IPS-15b (cell line): ENCODE data around the gene CYTH4.

Source experiments
- H3K27me3 ChIP-seq: one replicate; pipeline ENCODE4 v1.6.1; 2013; ENCODE audit warnings: low read length; ENCODE audit not compliant: control insufficient read depth, insufficient read depth
- H3K36me3 ChIP-seq: one replicate; pipeline ENCODE4 v1.6.1; 2013; ENCODE audit warnings: low read length; ENCODE audit not compliant: control insufficient read depth, insufficient read depth
- H3K4me1 ChIP-seq: one replicate; pipeline ENCODE4 v1.6.1; 2013; ENCODE audit warnings: mild to moderate bottlenecking, low read length; ENCODE audit not compliant: control insufficient read depth, insufficient read depth
- H3K4me3 ChIP-seq: one replicate; pipeline ENCODE4 v1.5.1; 2013; ENCODE audit warnings: low read depth, low read length
- H3K9ac ChIP-seq: one replicate; pipeline ENCODE4 v1.6.1; 2013; ENCODE audit warnings: low read depth, mild to moderate bottlenecking, low read length
- H3K9me3 ChIP-seq: one replicate; pipeline ENCODE4 v1.6.1; 2013; ENCODE audit warnings: mild to moderate bottlenecking, low read length; ENCODE audit not compliant: control insufficient read depth, insufficient read depth

CYTH4 gene

GRCh38 chr22:37331034-37331428 lies 48.7 kb downstream of the CYTH4 start:
- Histone ChIP-seq H3K9me3 (no peaks in the 10 kb centered on the region), H3K9ac (no peak overlapping the region), H3K4me3 (no peak overlapping the region), H3K27me3 (peaks cover 23% of the 10 kb centered on the region), H3K4me1 (peaks cover 2% of the 10 kb centered on the region), H3K36me3 (no peaks in the 10 kb centered on the region)

DNA sequence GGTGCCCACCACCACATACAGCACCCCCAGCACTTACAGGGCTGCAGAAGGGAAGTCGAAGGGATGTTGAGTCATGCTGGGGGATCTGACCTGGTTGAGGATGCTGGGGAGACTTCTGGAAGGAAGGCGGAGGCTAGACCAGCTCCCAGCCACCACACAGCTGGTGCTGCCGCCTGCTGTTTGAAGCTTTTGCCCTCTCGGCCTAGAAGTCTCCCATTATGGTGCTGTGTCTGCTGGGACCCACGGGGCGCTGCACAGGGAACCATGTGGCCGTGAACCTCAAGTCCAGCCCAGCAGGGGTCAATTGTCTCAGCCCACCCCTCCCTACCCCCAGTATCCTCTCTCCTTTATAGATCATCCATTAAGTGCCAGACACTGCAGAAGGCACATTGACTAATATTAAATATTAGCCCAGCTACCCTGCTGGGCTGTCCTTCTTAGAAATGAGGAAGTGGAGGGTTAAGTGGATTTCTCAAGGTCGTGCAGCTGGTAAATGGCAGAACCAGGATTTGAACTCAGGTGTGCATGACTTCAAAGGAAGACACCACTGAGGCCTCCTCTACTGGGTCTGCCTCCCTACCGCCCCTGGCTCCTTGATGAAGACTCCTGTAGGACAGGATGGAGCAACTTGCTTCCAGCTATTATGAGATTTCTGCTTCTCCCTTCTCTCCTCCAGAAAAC lies 49.7 kb downstream of the CYTH4 start:
- Histone ChIP-seq H3K4me3 (no peak overlapping the region), H3K9me3 (no peaks in the 10 kb centered on the region), H3K9ac (no peak overlapping the region), H3K4me1 (peaks cover 2% of the 10 kb centered on the region), H3K36me3 (no peaks in the 10 kb centered on the region), H3K27me3 (peaks cover 23% of the 10 kb centered on the region)

GRCh38 chr22:37333724-37334460 lies 51.6 kb downstream of the CYTH4 start:
- Histone ChIP-seq H3K4me1 (peaks cover 2% of the 10 kb centered on the region), H3K27me3 (peaks cover 16% of the 10 kb centered on the region), H3K9ac (no peak overlapping the region), H3K9me3 (no peaks in the 10 kb centered on the region), H3K36me3 (no peaks in the 10 kb centered on the region), H3K4me3 (peak overlapping the region; percentile 71)

- H3K4me1 ChIP-seq = peaks cover 2% of the 10 kb centered on the region
- H3K9ac ChIP-seq = no peak overlapping the region
- peak overlapping the region; percentile 71 for H3K4me3 ChIP-seq
- peaks cover 16% of the 10 kb centered on the region for H3K27me3 ChIP-seq
- H3K36me3 ChIP-seq = no peaks in the 10 kb centered on the region
- H3K9me3 ChIP-seq = no peaks in the 10 kb centered on the region
Measured at GRCh38 chr22:37334461-37334858, 52.2 kb downstream of the CYTH4 start.

DNA sequence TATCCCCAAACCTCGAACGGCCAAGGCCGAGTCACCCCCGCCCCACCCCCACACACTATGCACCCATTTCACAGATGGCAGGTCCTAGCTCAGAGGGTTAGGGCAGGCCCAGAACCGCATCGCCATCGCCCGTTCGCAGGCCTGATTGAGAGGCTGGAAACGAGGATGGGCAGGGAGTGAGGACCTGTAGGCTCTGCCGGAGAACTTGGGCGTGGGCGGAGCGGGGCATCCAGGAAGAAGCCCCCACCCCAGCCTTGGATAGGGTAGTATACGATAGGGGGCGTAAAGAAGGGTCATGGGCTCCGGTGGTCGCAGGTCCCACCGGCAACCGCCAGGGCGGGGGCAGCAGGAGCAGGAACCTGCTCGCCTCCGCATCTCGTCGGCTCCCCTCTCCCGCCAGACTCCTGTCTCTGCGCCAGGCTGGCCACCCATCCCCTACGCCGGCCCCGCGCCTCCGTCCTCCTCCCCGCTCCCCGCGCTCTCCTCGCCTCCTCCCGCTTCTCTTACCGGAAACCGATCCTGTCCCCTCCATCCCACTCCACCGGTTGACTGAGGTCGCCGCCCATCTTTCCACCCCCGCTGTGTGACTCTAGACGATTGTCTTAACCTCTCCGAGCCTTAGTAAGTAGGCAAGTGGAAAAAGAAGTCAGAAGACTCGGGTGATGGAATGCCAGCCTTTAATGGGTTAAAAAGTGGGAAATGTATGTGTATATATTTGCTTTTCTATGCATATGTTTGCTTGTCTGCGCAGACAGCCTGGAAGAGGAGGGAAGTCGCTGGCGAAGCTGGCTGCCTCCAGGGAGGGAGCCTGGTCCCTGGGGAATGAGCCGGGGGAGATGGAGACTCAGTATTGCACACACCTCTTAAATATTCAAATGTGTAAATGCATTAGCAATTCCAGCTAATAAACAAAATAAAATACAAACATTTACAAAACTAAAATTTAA lies 52.8 kb downstream of the CYTH4 start:
- Histone ChIP-seq H3K9ac (no peak overlapping the region), H3K4me3 (peak overlapping the region; percentile 71), H3K4me1 (peaks cover 2% of the 10 kb centered on the region), H3K9me3 (no peaks in the 10 kb centered on the region), H3K36me3 (no peaks in the 10 kb centered on the region), H3K27me3 (peaks cover 16% of the 10 kb centered on the region)

DNA sequence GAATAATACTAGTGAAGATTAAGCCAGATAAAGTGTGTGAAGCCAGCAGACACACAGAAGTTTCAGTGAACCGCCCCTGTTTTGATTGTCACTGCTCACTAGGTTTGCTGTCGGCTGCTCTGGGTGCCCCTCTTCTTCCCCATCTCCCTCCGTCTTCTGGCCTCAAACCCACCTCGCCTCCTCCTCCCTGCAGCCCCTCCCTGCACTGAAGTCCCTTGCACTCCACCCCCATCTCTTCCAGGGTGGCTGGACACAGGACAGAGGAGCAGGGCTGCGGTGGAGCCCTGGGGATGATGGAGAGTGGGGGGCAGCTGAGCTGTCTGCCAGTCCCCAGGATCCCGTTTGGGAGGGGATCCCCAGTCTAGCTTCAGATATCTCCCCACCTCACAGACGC lies 53.5 kb downstream of the CYTH4 start:
- Histone ChIP-seq H3K9ac (no peak overlapping the region), H3K36me3 (no peaks in the 10 kb centered on the region), H3K4me1 (no peaks in the 10 kb centered on the region), H3K4me3 (peak overlapping the region; percentile 71), H3K27me3 (peaks cover 18% of the 10 kb centered on the region), H3K9me3 (no peaks in the 10 kb centered on the region)

DNA sequence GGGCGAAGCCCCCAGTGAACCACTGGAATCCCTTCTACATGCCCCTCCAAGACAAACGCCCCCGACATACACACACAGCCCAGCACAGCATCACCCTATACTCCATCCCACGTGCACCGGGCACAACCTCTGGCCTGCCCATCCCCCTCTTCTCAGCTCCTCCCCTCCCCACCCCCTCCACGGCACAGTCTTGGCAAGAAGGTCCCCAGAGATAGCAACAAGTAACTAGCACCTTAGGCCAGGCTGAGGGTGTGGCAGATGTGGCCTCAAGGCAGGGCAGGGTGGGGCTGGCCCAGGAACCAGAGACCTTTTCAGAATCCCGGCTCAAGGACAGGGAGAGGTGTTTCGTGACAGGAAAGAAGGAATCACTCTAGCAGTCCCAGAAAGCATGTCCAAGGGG lies 54.3 kb downstream of the CYTH4 start:
- no peak overlapping the region for H3K9ac ChIP-seq
- H3K9me3 ChIP-seq = no peaks in the 10 kb centered on the region
- H3K4me1 ChIP-seq = no peaks in the 10 kb centered on the region
- H3K36me3 ChIP-seq = no peaks in the 10 kb centered on the region
- peaks cover 19% of the 10 kb centered on the region for H3K27me3 ChIP-seq
- no peak overlapping the region for H3K4me3 ChIP-seq

DNA sequence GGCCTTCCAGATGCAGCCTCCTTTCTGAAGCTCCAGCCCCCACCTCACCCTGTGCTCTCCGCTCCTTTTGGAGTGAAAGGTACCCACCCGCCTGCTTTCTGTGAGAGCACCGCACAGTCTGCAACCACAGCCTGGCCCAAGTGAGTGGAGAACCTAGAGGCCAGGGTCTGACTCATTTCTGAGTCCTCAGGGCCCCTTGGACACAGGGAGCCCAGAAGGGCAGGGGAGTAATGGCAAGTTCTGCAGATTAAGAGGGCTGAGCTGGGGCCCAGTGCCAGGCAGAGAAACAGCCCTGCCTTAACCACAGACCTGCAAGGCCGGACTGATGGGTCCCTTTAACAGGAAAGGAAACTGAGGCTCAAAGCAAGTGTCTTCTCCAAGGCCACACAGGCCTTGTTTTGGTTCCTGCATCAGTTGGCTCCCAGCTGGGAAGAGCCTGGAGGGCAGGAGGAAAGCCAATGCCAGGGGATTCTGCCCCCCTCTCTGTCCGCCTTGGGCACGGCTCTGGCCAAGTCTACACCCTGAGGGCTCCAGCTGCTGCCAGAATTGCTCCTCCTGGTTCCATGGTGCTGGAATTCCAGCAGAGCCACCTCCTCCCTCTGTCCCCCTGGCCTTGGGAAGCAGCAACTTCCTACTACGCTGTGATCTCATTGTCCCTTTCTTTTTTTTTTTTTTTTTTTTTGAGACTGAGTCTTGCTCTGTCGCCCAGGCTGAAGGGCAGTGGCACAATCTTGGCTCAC lies 55.1 kb downstream of the CYTH4 start:
- Histone ChIP-seq H3K9me3 (no peaks in the 10 kb centered on the region), H3K4me3 (no peak overlapping the region), H3K9ac (no peak overlapping the region), H3K36me3 (no peaks in the 10 kb centered on the region), H3K27me3 (peaks cover 17% of the 10 kb centered on the region), H3K4me1 (no peaks in the 10 kb centered on the region)

DNA sequence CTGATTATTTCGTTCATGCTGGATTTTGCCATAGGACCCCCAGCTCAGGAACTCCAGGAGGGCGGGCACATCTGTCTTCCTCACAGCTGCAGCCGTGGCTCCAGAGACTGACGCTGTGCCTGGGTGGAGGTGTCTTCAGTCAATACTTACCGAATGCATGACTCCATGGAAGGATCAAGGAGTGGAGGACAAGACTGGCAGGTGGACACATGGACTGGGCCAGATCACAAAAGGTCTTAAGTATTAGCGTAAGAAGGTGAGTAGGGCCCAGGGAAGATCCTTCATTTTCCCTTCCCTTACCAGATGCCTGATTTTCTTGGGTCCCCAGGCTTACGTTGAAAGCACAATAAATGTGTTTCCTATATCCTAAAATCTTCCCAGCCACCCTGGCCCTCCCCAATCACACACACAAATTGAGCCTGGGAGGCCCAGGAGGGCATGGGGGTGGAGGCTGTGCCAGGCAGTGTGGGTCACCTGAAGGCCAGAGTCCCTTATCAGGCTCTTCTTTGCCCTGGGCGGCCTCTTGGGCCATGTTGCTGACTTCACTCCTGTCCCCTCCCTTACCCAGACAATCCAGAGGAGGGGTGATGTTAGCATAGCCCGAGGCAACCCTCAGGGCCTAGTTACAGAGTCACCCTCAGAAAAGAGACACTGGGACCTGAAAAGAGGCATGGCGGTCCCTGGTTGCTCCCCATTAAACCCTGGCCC lies 56.4 kb downstream of the CYTH4 start:
- H3K9ac ChIP-seq = no peak overlapping the region
- H3K27me3 ChIP-seq = peaks cover 14% of the 10 kb centered on the region
- no peaks in the 10 kb centered on the region for H3K36me3 ChIP-seq
- H3K4me1 ChIP-seq = no peaks in the 10 kb centered on the region
- no peaks in the 10 kb centered on the region for H3K9me3 ChIP-seq
- H3K4me3 ChIP-seq = no peak overlapping the region

DNA sequence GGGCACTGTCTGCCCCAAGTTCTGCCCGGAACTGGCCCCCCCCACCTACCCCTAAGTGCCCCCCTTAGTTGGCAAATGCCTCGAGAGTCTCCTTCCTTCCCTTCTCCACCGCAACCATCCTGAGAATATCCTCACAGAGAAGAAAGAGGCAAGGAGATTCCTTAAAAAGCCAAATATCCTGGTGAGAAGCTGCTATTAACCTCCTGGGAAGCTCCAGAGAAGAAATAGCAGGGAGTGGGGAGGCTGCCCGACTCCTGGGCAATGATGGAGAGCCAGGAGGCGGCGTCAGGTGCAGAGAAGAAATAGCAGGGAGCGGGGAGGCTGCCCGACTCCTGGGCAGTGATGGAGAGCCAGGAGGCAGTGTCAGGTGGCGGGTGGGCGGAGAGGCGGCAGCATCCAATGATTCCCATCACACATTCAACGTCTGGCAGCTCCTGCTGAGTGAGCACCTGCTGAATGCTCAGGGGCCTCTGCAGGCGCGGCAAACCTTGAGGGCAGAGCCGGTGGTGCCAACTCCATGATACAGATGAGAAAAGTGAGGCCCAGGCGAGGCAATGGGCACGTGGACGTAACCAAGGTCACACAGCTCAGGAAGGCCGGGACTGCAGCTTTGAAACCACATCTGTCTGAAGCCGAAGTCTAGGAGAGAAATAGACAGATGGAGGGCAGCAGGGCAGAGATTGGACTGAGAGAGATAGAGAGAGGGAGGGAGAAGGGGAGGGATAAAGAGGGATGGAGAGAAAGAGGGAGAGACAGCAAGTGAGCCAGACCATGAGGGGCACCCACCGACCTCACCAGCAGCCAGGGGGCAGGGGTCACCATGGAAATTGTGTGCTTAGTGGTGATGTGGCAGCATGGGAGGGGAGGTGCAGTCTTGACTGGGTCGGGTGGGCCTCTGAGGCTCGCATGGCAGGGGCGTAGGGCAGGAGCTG lies 58.3 kb downstream of the CYTH4 start:
- no peak overlapping the region for H3K9ac ChIP-seq
- no peak overlapping the region for H3K4me3 ChIP-seq
- H3K27me3 ChIP-seq = peaks cover 5% of the 10 kb centered on the region
- no peaks in the 10 kb centered on the region for H3K4me1 ChIP-seq
- no peaks in the 10 kb centered on the region for H3K36me3 ChIP-seq
- H3K9me3 ChIP-seq = no peaks in the 10 kb centered on the region
